MM.1S (cell line): ENCODE results near the gene BCAS3.

Experiments
- DNase-seq: peaks from one replicate; pipeline ENCODE4 v3.0.0-alpha.2; 2015
- H2AFZ ChIP-seq: fragments of 300-600 bp; sonication (generic); 2 replicates; pipeline ENCODE4 v1.6.0; 2016; ENCODE audit warnings: antibody characterized with exemption, low read length
- H3F3A ChIP-seq: fragments of 300-600 bp; sonication (generic); 2 replicates; pipeline ENCODE4 v1.6.1; 2016; ENCODE audit warnings: mild to moderate bottlenecking, antibody characterized with exemption, low read length, moderate library complexity, mixed read lengths; ENCODE audit not compliant: insufficient read depth
- H3K27ac ChIP-seq: fragments of 300-600 bp; sonication (generic); 2 replicates; pipeline ENCODE4 v1.5.1; 2016; ENCODE audit warnings: mild to moderate bottlenecking, low read length
- H3K27me3 ChIP-seq: fragments of 300-600 bp; sonication (generic); replicated peaks from 2 replicates; pipeline ENCODE4 v1.6.0; 2016; ENCODE audit warnings: low read length; ENCODE audit not compliant: insufficient read depth
- H3K36me3 ChIP-seq: fragments of 300-600 bp; sonication (generic); replicated peaks from 2 replicates; pipeline ENCODE4 v1.6.1; 2016; ENCODE audit warnings: mild to moderate bottlenecking, low read length, mixed read lengths; ENCODE audit not compliant: insufficient read depth
- H3K4me1 ChIP-seq: fragments of 300-600 bp; sonication (generic); 2 replicates; pipeline ENCODE4 v1.6.1; 2016; ENCODE audit warnings: low read length, mixed read lengths
- H3K4me2 ChIP-seq: fragments of 300-600 bp; sonication (generic); 2 replicates; pipeline ENCODE4 v1.6.0; 2016; ENCODE audit warnings: low read depth, low read length
- H3K4me3 ChIP-seq: fragments of 300-600 bp; sonication (generic); 2 replicates; pipeline ENCODE4 v1.5.1; 2016; ENCODE audit warnings: low read length, mixed read lengths
- H3K79me2 ChIP-seq: fragments of 300-600 bp; sonication (generic); 2 replicates; pipeline ENCODE4 v1.6.1; 2016; ENCODE audit warnings: mixed run types, low read length, mixed read lengths
- H3K9ac ChIP-seq: fragments of 300-600 bp; sonication (generic); 2 replicates; pipeline ENCODE4 v1.6.1; 2016; ENCODE audit warnings: low read length, mixed read lengths
- H3K9me2 ChIP-seq: fragments of 300-600 bp; sonication (generic); replicated peaks from 2 replicates; pipeline ENCODE4 v1.6.1; 2016; ENCODE audit warnings: mild to moderate bottlenecking, low read length, mixed read lengths; ENCODE audit not compliant: insufficient read depth
- H3K9me3 ChIP-seq: fragments of 300-600 bp; sonication (generic); replicated peaks from 2 replicates; pipeline ENCODE4 v1.6.1; 2016; ENCODE audit warnings: mild to moderate bottlenecking, low read length, mixed read lengths; ENCODE audit not compliant: insufficient read depth
- H4K20me1 ChIP-seq: fragments of 300-600 bp; sonication (generic); 2 replicates; pipeline ENCODE4 v1.6.1; 2016; ENCODE audit warnings: mild to moderate bottlenecking, low read length, moderate library complexity, mixed read lengths; ENCODE audit not compliant: insufficient read depth
- CTCF ChIP-seq: fragments of 300-600 bp; sonication (generic); IDR thresholded peaks from 2 replicates; pipeline ENCODE4 v1.5.1; 2016; ENCODE audit warnings: antibody characterized with exemption, low read length, mixed read lengths
- EZH2 ChIP-seq: fragments of 300-600 bp; sonication (generic); optimal IDR thresholded peaks from 2 replicates; pipeline ENCODE3; 2017; ENCODE audit warnings: low read depth, mild to moderate bottlenecking, antibody characterized with exemption, low read length, mixed read lengths
- EZH2phosphoT487 ChIP-seq: fragments of 300-600 bp; sonication (generic); IDR thresholded peaks from 2 replicates; pipeline ENCODE4 v1.6.1; 2018; ENCODE audit warnings: antibody characterized with exemption, low read length

Gene BCAS3

GRCh38 chr17:61127960-61128359, 450.3 kb downstream of the BCAS3 start:
- H3K4me1 ChIP-seq, result no peaks in the 10 kb centered on the region
- H3K27ac ChIP-seq, result no peak overlapping the region
- H3K27me3 ChIP-seq, result no peaks in the 10 kb centered on the region
- H4K20me1 ChIP-seq, result no peaks in the 10 kb centered on the region
- H2AFZ ChIP-seq, result no peak overlapping the region
- no peaks in the 10 kb centered on the region for H3K79me2 ChIP-seq
- no peak overlapping the region for H3K4me3 ChIP-seq
- H3F3A ChIP-seq, result no peaks in the 10 kb centered on the region
- H3K4me2 ChIP-seq, result no peak overlapping the region
- no peaks in the 10 kb centered on the region for H3K36me3 ChIP-seq
- DNase-seq, result no peak
- H3K9me2 ChIP-seq, result no peaks in the 10 kb centered on the region
- TF ChIP-seq EZH2phosphoT487 (no peak), CTCF (no peak), EZH2 (no peak)
- no peak overlapping the region for H3K9ac ChIP-seq
- H3K9me3 ChIP-seq, result no peaks in the 10 kb centered on the region

GRCh38 chr17:61128661-61129115, 451.0 kb downstream of the BCAS3 start:
- Histone ChIP-seq H3K79me2 (no peaks in the 10 kb centered on the region), H3K4me2 (no peak overlapping the region), H3K27me3 (no peaks in the 10 kb centered on the region), H3K9me3 (no peaks in the 10 kb centered on the region), H3K27ac (no peak overlapping the region), H3K36me3 (no peaks in the 10 kb centered on the region), H2AFZ (no peak overlapping the region), H3F3A (no peaks in the 10 kb centered on the region), H3K4me3 (no peak overlapping the region), H3K4me1 (no peaks in the 10 kb centered on the region), H3K9me2 (no peaks in the 10 kb centered on the region), H4K20me1 (no peaks in the 10 kb centered on the region), H3K9ac (no peak overlapping the region)
- TF ChIP-seq EZH2phosphoT487, result no peak
- no peak for TF ChIP-seq EZH2
- TF ChIP-seq CTCF, result no peak
- DNase-seq, result no peak

- Histone ChIP-seq H3K9me2 (no peaks in the 10 kb centered on the region), H3K4me2 (no peak overlapping the region), H3K27me3 (no peaks in the 10 kb centered on the region), H3K4me1 (no peaks in the 10 kb centered on the region), H3K9me3 (no peaks in the 10 kb centered on the region), H3K9ac (no peak overlapping the region), H2AFZ (no peak overlapping the region), H3K27ac (no peak overlapping the region), H3K79me2 (no peaks in the 10 kb centered on the region), H3K36me3 (no peaks in the 10 kb centered on the region), H3K4me3 (no peak overlapping the region), H3F3A (no peaks in the 10 kb centered on the region), H4K20me1 (no peaks in the 10 kb centered on the region)
- no peak for DNase-seq
- TF ChIP-seq EZH2phosphoT487 (no peak), EZH2 (no peak), CTCF (no peak)
Measured at GRCh38 chr17:61129267-61130254, 451.9 kb downstream of the BCAS3 start.
